ENCODE results near the gene RAD9A.

DNA sequence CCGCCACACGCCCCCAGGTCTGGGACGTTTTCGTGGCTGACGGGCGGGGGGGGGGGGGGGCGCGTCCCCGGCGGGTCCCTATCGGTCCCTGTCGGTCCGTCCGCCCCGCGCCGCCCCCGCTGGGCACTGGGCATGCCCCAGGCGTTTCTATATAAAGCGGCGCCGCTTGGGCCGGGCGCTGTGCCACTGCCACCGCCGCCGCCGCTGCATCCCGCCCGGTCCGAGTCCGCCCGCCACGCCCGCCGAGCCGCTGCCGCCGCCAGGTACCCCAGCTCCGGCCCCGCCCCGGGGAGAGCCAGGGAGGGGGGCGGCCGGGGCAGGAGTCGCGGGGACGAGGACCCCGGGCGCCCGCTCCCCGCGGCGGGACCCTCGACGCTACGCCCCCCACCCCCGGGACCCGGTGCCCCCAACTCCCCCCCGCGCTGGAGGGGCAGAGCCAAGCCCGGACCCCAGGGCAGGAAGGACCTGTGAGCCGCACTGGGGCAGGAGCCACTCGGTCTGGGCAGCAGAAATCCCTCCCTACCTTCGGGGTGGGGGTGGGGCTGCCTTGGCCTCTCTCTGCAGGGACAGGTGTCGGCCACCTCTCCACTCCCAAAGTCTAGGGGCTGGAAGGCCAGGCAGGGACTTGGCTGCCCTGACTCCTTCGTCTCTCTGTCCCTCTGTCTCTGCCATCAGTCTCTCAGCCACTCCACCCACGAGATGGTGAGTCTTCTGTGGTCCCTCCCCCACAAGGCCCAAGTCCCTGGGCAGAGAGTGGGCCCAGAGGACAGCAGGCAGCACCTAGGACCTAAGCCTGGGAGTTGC, 23.9 kb downstream of the RAD9A start, which contains the start of gene CARNS1:
- TF ChIP-seq POLR2A (IDR thresholded peaks at IDR 0.05; ENCODE audit: extremely low read depth, insufficient read length) = no peak
- TF ChIP-seq, protein P1, sequence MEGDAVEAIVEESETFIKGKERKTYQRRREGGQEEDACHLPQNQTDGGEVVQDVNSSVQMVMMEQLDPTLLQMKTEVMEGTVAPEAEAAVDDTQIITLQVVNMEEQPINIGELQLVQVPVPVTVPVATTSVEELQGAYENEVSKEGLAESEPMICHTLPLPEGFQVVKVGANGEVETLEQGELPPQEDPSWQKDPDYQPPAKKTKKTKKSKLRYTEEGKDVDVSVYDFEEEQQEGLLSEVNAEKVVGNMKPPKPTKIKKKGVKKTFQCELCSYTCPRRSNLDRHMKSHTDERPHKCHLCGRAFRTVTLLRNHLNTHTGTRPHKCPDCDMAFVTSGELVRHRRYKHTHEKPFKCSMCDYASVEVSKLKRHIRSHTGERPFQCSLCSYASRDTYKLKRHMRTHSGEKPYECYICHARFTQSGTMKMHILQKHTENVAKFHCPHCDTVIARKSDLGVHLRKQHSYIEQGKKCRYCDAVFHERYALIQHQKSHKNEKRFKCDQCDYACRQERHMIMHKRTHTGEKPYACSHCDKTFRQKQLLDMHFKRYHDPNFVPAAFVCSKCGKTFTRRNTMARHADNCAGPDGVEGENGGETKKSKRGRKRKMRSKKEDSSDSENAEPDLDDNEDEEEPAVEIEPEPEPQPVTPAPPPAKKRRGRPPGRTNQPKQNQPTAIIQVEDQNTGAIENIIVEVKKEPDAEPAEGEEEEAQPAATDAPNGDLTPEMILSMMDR (IDR thresholded peaks at IDR 0.05; ENCODE audit: low read depth, low read length) = no peak
- TF ChIP-seq MYC (IDR thresholded peaks at IDR 0.05; ENCODE audit: low read depth, low read length) = no peak

All from NB4 (cell line).